PC-9 (cell line): ENCODE measurements around the gene GPR25. TPM values are rescaled to one million over a fixed set of nuclear protein-coding genes. Genes with fewer than 3 reads are reported as not detected.

Experiments
- BruUV-seq: library from RNA; stranded (reverse); fragments of 400-500 nt; replicated peaks from 2 replicates; lab custom pipeline; 2021; lab: Mats Ljungman, UMichigan
- CTCF ChIA-PET: fragments of 300-600 bp; sonication (Branson Sonifier 250); formaldehyde crosslinking; loops from one replicate; lab custom pipeline; 2022; ENCODE audit warnings: antibody characterized with exemption; lab: Charles Lee
- POLR2A ChIA-PET: fragments of 300-600 bp; sonication (Branson Sonifier 250); formaldehyde crosslinking; loops from one replicate; lab custom pipeline; 2022; ENCODE audit warnings: antibody characterized with exemption; ENCODE audit not compliant: unreplicated experiment; lab: Charles Lee
- DNase-seq, 2 experiments: peaks; one replicate each; pipeline versions ENCODE4 v3.0.0 to v3.0.0-alpha.2; 2015 to 2022; ENCODE audit warnings: mixed read lengths in 1 of 2
- H2AFZ ChIP-seq: fragments of 200-600 bp; sonication (generic); 2 replicates; pipeline ENCODE4 v1.8.1; 2017; ENCODE audit warnings: antibody characterized with exemption
- H3F3A ChIP-seq: fragments of 200-600 bp; sonication (generic); 2 replicates; pipeline ENCODE4 v1.8.1; 2017; ENCODE audit warnings: antibody characterized with exemption, mild to moderate bottlenecking, low read depth; ENCODE audit not compliant: insufficient read depth
- H3K27ac ChIP-seq: fragments of 200-600 bp; sonication (generic); 2 replicates; pipeline ENCODE4 v1.6.1; 2016; ENCODE audit warnings: mixed run types
- H3K27me3 ChIP-seq: fragments of 200-600 bp; sonication (generic); 2 replicates; pipeline ENCODE4 v1.6.1; 2016; ENCODE audit warnings: low read depth, mixed run types; ENCODE audit not compliant: insufficient read depth
- H3K36me3 ChIP-seq: fragments of 200-600 bp; sonication (generic); 2 replicates; pipeline ENCODE4 v1.6.1; 2016; ENCODE audit warnings: low read depth, mixed run types
- H3K4me1 ChIP-seq: fragments of 200-600 bp; sonication (generic); replicated peaks from 2 replicates; pipeline ENCODE4 v1.6.1; 2016; ENCODE audit warnings: mixed run types; ENCODE audit not compliant: insufficient read depth
- H3K4me2 ChIP-seq: fragments of 200-600 bp; sonication (generic); 2 replicates; pipeline ENCODE4 v1.6.1; 2017; ENCODE audit warnings: mixed run types
- H3K4me3 ChIP-seq: fragments of 200-600 bp; sonication (generic); 2 replicates; pipeline ENCODE4 v1.6.1; 2016; ENCODE audit warnings: mixed run types
- H3K79me2 ChIP-seq: fragments of 200-600 bp; sonication (generic); 2 replicates; pipeline ENCODE4 v1.6.1; 2017; ENCODE audit warnings: low read depth, mixed run types
- H3K9me2 ChIP-seq: fragments of 200-600 bp; sonication (generic); 2 replicates; pipeline ENCODE4 v1.8.1; 2017; ENCODE audit warnings: mild to moderate bottlenecking; ENCODE audit not compliant: insufficient read depth
- H3K9me3 ChIP-seq: fragments of 200-600 bp; sonication (generic); 2 replicates; pipeline ENCODE4 v1.8.1; 2016; ENCODE audit warnings: low read depth; ENCODE audit not compliant: insufficient read depth
- H4K20me1 ChIP-seq: fragments of 200-600 bp; sonication (generic); 2 replicates; pipeline ENCODE4 v1.8.1; 2017; ENCODE audit not compliant: insufficient read depth
- CTCF ChIP-seq: fragments of 200-600 bp; sonication (generic); conservative IDR thresholded peaks from 2 replicates; pipeline ENCODE4 v1.6.1; 2017; ENCODE audit warnings: mixed run types, antibody characterized with exemption, mild to moderate bottlenecking, moderate library complexity
- EZH2 ChIP-seq: fragments of 200-600 bp; sonication (generic); IDR thresholded peaks from 2 replicates; pipeline ENCODE4 v1.8.0; 2017; ENCODE audit warnings: antibody characterized with exemption, low read depth
- intact Hi-C: fragments of 100-400 bp; cut with micrococcal nuclease; formaldehyde crosslinking; loops from one replicate; pipeline ENCODE4 v1.10.0; 2022; ENCODE audit not compliant: unreplicated experiment
- total RNA-seq: library from RNA; stranded (reverse); gene quantifications from 2 replicates; pipeline ENCODE4 v1.2.3, GENCODE V29; 2021

Gene GPR25
- total RNA-seq, 1 experiment from 2014 or later = not detected

- BruUV-seq = no TSS peak
Observed at GRCh38 chr1:200921571-200922110, 48.9 kb downstream of the GPR25 start.

GRCh38 chr1:200922406-200922805 is 49.6 kb downstream of the GPR25 start:
- TF ChIP-seq EZH2 (no peak), CTCF (no peak)
- no peaks in the 10 kb centered on the region for H4K20me1 ChIP-seq
- no peaks in the 10 kb centered on the region for H3K36me3 ChIP-seq
- no peak overlapping the region for H3K4me3 ChIP-seq
- intact Hi-C loops = no loop called here
- no peak overlapping the region for H3K4me2 ChIP-seq
- H3K4me1 ChIP-seq = no peaks in the 10 kb centered on the region
- no peak overlapping the region for H2AFZ ChIP-seq
- BruUV-seq = no TSS peak
- CTCF ChIA-PET = no interaction called here
- DNase-seq = no peak
- 0 out of 2 replicates have a peak, but pooled peaks cover 2% of the 10 kb centered on the region for H3K27me3 ChIP-seq
- no peak overlapping the region for H3K27ac ChIP-seq
- no peaks in the 10 kb centered on the region for H3K9me2 ChIP-seq
- H3K9me3 ChIP-seq = no peaks in the 10 kb centered on the region
- no peaks in the 10 kb centered on the region for H3F3A ChIP-seq
- POLR2A ChIA-PET = no interaction called here
- no peaks in the 10 kb centered on the region for H3K79me2 ChIP-seq

More at GRCh38 chr1:200921571-200922110, 48.9 kb downstream of the GPR25 start:
- Histone ChIP-seq H4K20me1 (no peaks in the 10 kb centered on the region), H3K4me3 (no peak overlapping the region), H3K27me3 (0 out of 2 replicates have a peak, but pooled peaks cover 2% of the 10 kb centered on the region), H2AFZ (no peak overlapping the region), H3K36me3 (no peaks in the 10 kb centered on the region), H3K9me2 (no peaks in the 10 kb centered on the region), H3F3A (no peaks in the 10 kb centered on the region), H3K4me2 (no peak overlapping the region), H3K4me1 (no peaks in the 10 kb centered on the region), H3K27ac (no peak overlapping the region), H3K9me3 (no peaks in the 10 kb centered on the region), H3K79me2 (no peaks in the 10 kb centered on the region)
- TF ChIP-seq CTCF (no peak), EZH2 (no peak)
- ChIA-PET POLR2A (interaction anchor here (0.6 kb wide), 1 partner anchor 112 kb away, joined by 5 read pairs; no protein-coding TSS in a partner anchor), CTCF (no interaction called here)
- intact Hi-C loops = no loop called here
- DNase-seq = no peak

- intact Hi-C loops = no loop called here
- Histone ChIP-seq H3K36me3 (no peaks in the 10 kb centered on the region), H3K9me2 (no peaks in the 10 kb centered on the region), H2AFZ (no peak overlapping the region), H3K4me1 (no peaks in the 10 kb centered on the region), H3K9me3 (no peaks in the 10 kb centered on the region), H3F3A (no peaks in the 10 kb centered on the region), H3K27ac (no peak overlapping the region), H3K4me3 (no peak overlapping the region), H3K4me2 (no peak overlapping the region), H3K27me3 (0 out of 2 replicates have a peak, but pooled peaks cover 2% of the 10 kb centered on the region), H3K79me2 (no peaks in the 10 kb centered on the region), H4K20me1 (no peaks in the 10 kb centered on the region)
- no TSS peak for BruUV-seq
- ChIA-PET CTCF (no interaction called here), POLR2A (no interaction called here)
- no peak for DNase-seq
- no peak for TF ChIP-seq EZH2
- TF ChIP-seq CTCF = no peak
Observed at GRCh38 chr1:200923601-200924000, 50.8 kb downstream of the GPR25 start.

Other genes starting within 250 kb of the GPR25 start
- 32.9 and 35.9 TPM in 2 replicates for gene DDX59, start 203.1 kb upstream of the GPR25 start, total RNA-seq
- gene CAMSAP2, start 134.1 kb upstream of the GPR25 start, total RNA-seq = 27.5 and 40.3 TPM in 2 replicates
- gene INAVA, start 21.9 kb downstream of the GPR25 start, total RNA-seq = 49.8 and 64.8 TPM in 2 replicates
- 1.9 and 3.7 TPM in 2 replicates for gene KIF21B, start 150.7 kb downstream of the GPR25 start, total RNA-seq
- not detected in 2 replicates for gene CACNA1S, start 239.4 kb downstream of the GPR25 start, total RNA-seq